Right atrium auricular region (tissue), 2 donors: ENCODE data around the gene IL17RC. TPM values are rescaled to one million over a fixed set of nuclear protein-coding genes. Genes with fewer than 3 reads are reported as not detected.
"Not testable (repeated sequence)": the region's sequence is repeated elsewhere in the genome, so short reads cannot be mapped to it uniquely, and the experiment has no call there.

ENCODE experiments used
- DNase-seq: peaks from one replicate; pipeline ENCODE4 v3.0.0-alpha.2; 2019; ENCODE audit warnings: low spot score
- H3K27ac ChIP-seq, 2 donors: fragments of 200-600 bp; sonication (generic); 1 replicate in 1 of 2; 2 replicates in 1 of 2; pipeline ENCODE4 v1.5.1; 2016 to 2019
- H3K27me3 ChIP-seq, 2 donors: fragments of 200-600 bp; sonication (generic); one replicate each; pipeline versions ENCODE4 v1.5.1 to v1.6.0; 2017 to 2019
- H3K36me3 ChIP-seq: fragments of 200-600 bp; sonication (generic); one replicate; pipeline ENCODE4 v1.5.1; 2016
- H3K4me1 ChIP-seq, 2 donors: fragments of 200-600 bp; sonication (generic); one replicate each; pipeline versions ENCODE4 v1.5.1 to v1.6.0; 2017 to 2019
- H3K4me3 ChIP-seq, 2 donors: fragments of 200-600 bp; sonication (generic); 1 replicate in 1 of 2; 2 replicates in 1 of 2; pipeline ENCODE4 v1.5.1; 2017 to 2019; ENCODE audit warnings: mild to moderate bottlenecking in 1 of 2, moderate library complexity in 1 of 2
- H3K9me3 ChIP-seq, 2 donors: fragments of 200-600 bp; sonication (generic); one replicate each; pipeline ENCODE4 v1.5.1; 2019
- CTCF ChIP-seq, 2 donors: fragments of 200-600 bp; sonication (generic); IDR thresholded peaks; one replicate each; pipeline ENCODE4 v1.5.1; 2019; ENCODE audit warnings: antibody characterized with exemption in 2 of 2
- total RNA-seq, 2 donors: library from RNA; depleted of rRNA; stranded (reverse); fragments of >200 nt; gene quantifications; one replicate each; pipeline ENCODE4 v1.1.0, GENCODE V29; 2016

IL17RC gene
- total RNA-seq, 2 donors from 2014 or later = 32.5 to 49.1 TPM

GRCh38 chr3:9889405-9889804 is 27.5 kb upstream of the IL17RC start:
- TF ChIP-seq CTCF (IDR thresholded peaks at IDR 0.05) = no peak
- H3K9me3 ChIP-seq = no peaks in the 10 kb centered on the region
- no peak overlapping the region for H3K27ac ChIP-seq
- no peaks in the 10 kb centered on the region for H3K27me3 ChIP-seq
- peaks cover 0 to 29% of the 10 kb centered on the region in 2 donors for H3K4me1 ChIP-seq
- H3K4me3 ChIP-seq = no peak overlapping the region
- no peak for DNase-seq
- peaks cover 13% of the 10 kb centered on the region for H3K36me3 ChIP-seq

- Histone ChIP-seq H3K27ac (peak within 1 kb of the TSS; percentile 94 to 98), H3K4me3 (peak within 1 kb of the TSS; percentile 82 to 97), H3K36me3 (peaks cover 13% of the 10 kb centered on the region), H3K27me3 (no peaks in the 10 kb centered on the region), H3K9me3 (no peaks in the 10 kb centered on the region), H3K4me1 (peaks cover 0 to 29% of the 10 kb centered on the region in 2 donors)
- DNase-seq = peak; percentile 91
- peak in 1 of 2 donors; percentile 37 for TF ChIP-seq CTCF (IDR thresholded peaks at IDR 0.05)
These were observed 26.4 kb upstream of the IL17RC start, which contains the start of gene JAGN1 for GRCh38 chr3:9890249-9891071. Gene JAGN1 (plus strand): TSS chr3:9890610. CDS start chr3:9890723, 113 bp downstream.

GRCh38 chr3:9891072-9891622 is 25.8 kb upstream of the IL17RC start:
- Histone ChIP-seq H3K27me3 (no peaks in the 10 kb centered on the region), H3K4me3 (peak overlapping the region; percentile 82 to 97), H3K36me3 (peaks cover 13% of the 10 kb centered on the region), H3K9me3 (no peaks in the 10 kb centered on the region), H3K4me1 (peaks cover 0 to 29% of the 10 kb centered on the region in 2 donors), H3K27ac (peak overlapping the region; percentile 94 to 98)
- no peak for TF ChIP-seq CTCF (IDR thresholded peaks at IDR 0.05)
- no peak for DNase-seq

GRCh38 chr3:9893739-9894138 is 23.2 kb upstream of the IL17RC start:
- no peak for DNase-seq
- no peak overlapping the region for H3K4me3 ChIP-seq
- TF ChIP-seq CTCF (IDR thresholded peaks at IDR 0.05) = no peak
- H3K36me3 ChIP-seq = peaks cover 13% of the 10 kb centered on the region
- H3K9me3 ChIP-seq = no peaks in the 10 kb centered on the region
- H3K27me3 ChIP-seq = no peaks in the 10 kb centered on the region
- H3K4me1 ChIP-seq = peaks cover 0 to 29% of the 10 kb centered on the region in 2 donors
- no peak overlapping the region for H3K27ac ChIP-seq

- DNase-seq, H3K9me3 ChIP-seq, H3K27me3 ChIP-seq, H3K4me3 ChIP-seq, H3K27ac ChIP-seq: not testable (repeated sequence)
- H3K4me1 ChIP-seq = peaks cover 0 to 25% of the 10 kb centered on the region in 2 donors
- peaks cover 13% of the 10 kb centered on the region for H3K36me3 ChIP-seq
These were observed 21.2 kb upstream of the IL17RC start for GRCh38 chr3:9895715-9896114.

- Histone ChIP-seq H3K36me3 (peaks cover 13% of the 10 kb centered on the region), H3K4me1 (peaks cover 0 to 15% of the 10 kb centered on the region in 2 donors)
- DNase-seq, H3K27me3 ChIP-seq, H3K27ac ChIP-seq, H3K4me3 ChIP-seq, H3K9me3 ChIP-seq: not testable (repeated sequence)
These were observed 20.0 kb upstream of the IL17RC start for GRCh38 chr3:9896755-9897407.
